ENCODE measurements around the gene TMEM117. TPM values are rescaled to one million over a fixed set of nuclear protein-coding genes. Genes with fewer than 3 reads are reported as not detected.

Gene TMEM117
- total and polyA plus RNA-seq, 10 of the 15 experiments (the other 5 are each of a cell fraction or from before 2014, with no cell fraction given) = 3.1 to 8.2 (median 6.1) TPM

GRCh38 chr12:43863770-43864366 is 28.0 kb downstream of the TMEM117 start (continued):
- no peak for TF ChIP-seq ZNF592 (IDR thresholded peaks at IDR 0.05)
- no peak for TF ChIP-seq FOXK2 (IDR thresholded peaks at IDR 0.05)
- TF ChIP-seq SUPT20H (IDR thresholded peaks at IDR 0.05; ENCODE audit: borderline replicate concordance, control insufficient read depth, low read depth, low read length) = no peak
- no peak for TF ChIP-seq ZBTB4 (CRISPR knock-in tag; IDR thresholded peaks at IDR 0.05)
